ENCODE data around the gene FAM180A.

FAM180A gene

DNA sequence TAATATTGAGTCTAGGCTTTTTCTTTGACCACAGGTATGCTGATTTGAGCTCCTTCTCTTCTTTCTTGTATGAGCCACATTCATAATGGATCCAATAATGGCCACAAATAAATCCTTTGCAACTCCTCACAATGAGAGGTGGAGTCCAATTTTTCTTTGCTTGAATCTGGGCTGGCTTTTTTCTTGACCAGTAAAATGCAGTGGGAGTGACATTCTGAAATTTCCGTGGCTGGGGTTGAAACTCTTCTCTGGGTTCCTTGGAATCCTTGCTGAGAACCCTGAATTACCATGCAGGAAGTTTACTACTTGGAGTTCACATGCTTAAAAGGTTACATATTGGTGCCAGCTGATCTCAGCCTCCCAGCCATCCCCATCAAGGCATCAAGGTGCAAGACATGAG is 22.4 kb upstream of the FAM180A start:
- no peak for DNase-seq (ENCODE audit: low spot score)

DNA sequence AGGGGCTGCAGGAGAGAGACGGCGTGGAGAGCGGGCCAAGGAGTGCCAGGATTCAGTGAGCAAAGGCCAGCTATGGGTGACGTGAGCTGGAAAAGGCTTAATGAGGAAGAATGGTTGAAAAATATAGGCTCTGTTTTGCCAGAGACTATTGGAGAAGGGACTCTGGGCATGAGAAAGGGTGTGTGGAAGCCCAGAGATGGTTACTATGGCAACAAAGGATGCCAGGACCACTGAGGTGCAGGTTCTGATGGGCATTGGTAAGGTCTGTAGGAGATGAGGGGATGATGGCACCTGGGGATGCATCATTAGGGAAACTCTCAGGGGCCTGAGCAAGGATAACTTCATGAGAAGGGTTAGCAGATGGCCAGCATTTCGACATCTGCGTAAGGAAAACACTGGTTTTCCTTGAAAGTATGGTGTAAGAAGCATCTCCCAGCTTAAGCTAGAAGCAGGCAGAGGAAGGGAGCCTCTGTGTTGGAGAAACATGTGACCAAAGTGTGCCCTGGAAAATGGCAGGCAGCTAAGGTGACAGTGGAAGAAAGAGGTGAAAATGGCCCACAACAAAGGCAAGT is 21.6 kb upstream of the FAM180A start:
- no peak for DNase-seq (ENCODE audit: low spot score)

DNA sequence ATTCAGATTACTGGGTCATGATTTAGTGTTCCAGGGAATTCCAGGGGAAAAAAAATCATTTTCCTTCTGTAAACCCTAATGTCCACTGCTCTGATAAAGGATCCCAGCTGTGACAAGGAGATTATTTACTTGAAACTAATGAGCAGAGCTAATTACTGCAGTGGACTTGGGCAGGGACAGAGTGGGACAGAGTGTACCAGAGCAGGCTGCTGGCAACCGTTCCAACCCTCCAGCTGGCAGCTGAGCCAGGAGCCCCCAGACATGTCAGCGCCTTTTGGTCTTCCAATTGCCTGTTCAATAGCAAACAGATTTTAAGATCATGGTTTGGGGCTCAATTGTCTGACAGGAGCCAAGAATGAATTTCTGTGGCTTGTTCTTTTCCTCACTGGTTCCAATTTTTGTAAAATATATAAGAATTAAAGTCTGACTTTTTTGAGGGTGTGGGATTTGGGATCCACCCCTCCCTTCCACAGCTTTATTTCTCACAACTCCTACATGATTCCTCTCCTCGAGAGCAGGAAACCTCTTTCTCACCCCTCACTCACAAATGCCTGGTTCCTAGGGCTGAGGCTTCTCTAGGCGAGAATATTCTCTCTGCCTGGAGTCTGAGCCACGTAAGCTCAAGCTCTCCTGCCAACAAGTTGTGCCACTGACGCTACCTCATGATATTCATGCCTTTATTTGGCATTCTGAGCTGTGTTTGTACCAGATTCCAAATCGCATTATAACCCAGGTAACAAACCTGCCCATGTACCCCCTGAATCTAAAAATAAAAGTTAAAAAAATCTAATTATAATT is 20.6 kb upstream of the FAM180A start:
- no peak for DNase-seq (ENCODE audit: low spot score)

GRCh38 chr7:135768467-135768866 is 19.9 kb upstream of the FAM180A start:
- no peak for DNase-seq (ENCODE audit: low spot score)

GRCh38 chr7:135768064-135768463 is 19.5 kb upstream of the FAM180A start:
- DNase-seq (ENCODE audit: low spot score): no peak

- DNase-seq (ENCODE audit: low spot score): no peak
Observed at GRCh38 chr7:135763261-135763660, 14.6 kb upstream of the FAM180A start.

DNA sequence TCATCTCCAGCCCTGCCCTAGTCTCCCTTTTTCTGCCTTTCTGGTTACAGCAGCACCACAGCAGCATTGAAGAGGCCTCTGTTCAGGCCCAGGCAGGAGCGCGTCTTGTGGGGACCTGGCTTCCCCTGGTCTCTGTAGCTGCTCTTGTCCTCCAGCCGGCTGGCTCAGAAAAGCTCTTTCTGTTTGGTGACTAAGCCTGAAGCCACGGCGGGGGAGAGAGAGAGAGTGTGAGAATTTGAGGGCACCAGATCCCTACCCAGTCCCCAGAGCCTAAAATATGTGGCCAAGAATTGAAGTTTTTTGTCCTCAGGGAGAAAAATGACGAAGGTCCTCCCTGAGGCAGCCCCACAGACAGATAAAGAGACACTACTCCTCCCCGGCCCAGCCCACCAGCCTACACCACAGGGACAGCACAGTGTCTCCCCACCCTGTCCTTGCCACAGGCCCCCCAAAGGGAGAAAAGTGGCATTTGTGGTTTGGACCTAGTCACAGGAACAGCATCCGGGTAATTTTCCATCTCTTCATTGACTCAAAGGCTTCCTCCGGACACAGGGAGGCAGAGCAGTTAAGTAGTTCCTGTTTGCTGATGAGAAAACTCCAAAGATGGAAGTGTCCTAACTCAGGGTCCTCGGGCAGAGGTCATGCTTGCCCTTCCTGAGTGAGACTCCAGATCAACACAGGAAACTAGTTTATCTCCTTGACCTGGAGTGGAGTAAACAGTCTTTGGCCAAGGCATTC is 13.3 kb upstream of the FAM180A start:
- no peak for DNase-seq (ENCODE audit: low spot score)

DNA sequence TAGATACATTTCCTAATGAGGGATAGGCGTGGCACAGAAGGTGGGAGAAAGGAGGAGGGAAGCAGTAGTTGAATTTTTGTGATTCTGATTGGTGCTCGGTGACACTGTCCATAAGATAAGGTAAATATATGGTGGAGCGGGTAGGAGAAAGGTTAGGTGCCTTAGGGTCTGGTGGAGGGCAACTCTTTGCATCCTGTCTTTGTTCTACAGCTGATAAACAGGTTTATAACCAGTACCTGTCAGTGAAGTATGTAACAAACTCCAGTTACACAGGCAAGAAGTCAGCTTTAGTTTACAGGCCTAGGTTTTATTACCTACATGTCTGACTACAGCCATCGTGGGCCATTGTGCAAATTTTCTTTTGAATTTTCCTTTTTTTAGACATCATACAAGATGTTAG is 10.9 kb upstream of the FAM180A start:
- DNase-seq (ENCODE audit: low spot score): no peak

DNA sequence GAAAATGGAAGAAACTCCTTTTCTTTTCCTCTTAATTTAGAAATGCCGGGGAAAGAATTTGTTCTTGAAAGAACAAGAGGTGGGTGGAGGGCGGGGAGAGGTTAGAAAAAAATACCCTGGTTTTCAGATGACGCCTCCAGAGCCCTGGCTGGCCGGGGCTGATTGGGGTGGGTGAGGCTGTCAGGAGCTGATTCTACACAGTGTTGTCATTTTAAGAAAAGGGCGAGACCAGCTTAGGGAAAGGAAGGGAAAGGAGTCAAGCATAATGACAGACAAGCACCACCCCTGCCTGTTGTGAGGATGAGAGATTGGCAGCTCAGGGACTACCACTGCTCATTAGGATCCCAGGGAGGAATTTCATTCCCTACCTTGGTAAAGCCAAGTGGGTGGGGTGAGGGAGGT is 9.9 kb upstream of the FAM180A start:
- DNase-seq (ENCODE audit: low spot score): no peak

DNA sequence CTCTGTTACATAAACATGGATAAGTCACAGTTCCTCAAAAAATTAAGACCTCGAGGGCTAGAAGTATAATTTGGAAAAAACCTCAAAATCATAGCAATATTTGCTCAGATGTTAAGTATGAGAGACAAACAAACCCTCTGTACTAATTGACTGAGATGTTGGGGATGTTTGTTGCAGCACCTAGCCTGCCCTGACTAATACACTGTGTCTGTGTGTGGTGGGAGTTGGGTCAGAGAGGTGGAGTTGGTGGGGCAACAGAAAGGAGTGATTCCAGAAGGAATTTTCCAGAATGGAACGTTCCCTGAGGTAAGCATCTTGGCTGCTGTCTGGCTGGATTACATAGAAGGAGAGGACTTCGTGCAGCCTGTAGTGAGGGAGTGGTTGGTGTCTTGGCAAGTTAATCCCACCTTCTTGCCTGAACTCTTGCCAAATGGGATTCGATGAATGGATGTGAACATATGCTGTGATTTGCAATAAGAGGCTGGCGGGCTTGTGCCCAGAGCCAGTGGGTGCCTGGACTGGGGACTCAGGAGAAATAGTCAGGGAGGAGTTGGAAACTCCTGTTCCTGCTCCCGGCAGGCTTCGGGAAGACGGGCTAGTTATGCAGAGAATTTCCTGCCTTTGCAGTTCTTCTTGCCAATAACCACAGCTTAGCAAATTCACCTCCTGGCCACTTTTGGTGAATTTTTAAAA is 9.3 kb upstream of the FAM180A start:
- DNase-seq (ENCODE audit: low spot score): no peak

DNA sequence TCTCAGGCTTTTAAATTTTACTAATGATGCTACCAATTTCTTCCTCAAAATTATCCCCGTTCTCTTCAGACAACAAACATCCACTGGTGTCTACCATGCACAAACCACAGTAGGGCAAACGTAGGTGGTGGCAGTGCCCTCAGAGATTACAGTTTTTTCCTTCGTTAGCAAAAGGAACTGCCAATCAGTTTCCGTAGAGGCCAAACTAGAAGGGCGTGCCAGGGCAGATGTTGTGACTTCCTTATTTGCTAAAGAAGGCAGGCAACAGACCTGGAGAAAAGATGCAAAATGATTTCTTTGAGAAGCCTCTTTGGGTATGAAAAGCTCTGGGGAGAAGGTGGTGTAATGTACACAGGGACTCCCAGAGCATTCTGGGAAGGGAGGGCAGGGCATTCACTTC is 7.6 kb upstream of the FAM180A start:
- DNase-seq (ENCODE audit: low spot score): no peak

- DNase-seq (ENCODE audit: low spot score): no peak
Observed at GRCh38 chr7:135755351-135755753, 6.7 kb upstream of the FAM180A start.

DNA sequence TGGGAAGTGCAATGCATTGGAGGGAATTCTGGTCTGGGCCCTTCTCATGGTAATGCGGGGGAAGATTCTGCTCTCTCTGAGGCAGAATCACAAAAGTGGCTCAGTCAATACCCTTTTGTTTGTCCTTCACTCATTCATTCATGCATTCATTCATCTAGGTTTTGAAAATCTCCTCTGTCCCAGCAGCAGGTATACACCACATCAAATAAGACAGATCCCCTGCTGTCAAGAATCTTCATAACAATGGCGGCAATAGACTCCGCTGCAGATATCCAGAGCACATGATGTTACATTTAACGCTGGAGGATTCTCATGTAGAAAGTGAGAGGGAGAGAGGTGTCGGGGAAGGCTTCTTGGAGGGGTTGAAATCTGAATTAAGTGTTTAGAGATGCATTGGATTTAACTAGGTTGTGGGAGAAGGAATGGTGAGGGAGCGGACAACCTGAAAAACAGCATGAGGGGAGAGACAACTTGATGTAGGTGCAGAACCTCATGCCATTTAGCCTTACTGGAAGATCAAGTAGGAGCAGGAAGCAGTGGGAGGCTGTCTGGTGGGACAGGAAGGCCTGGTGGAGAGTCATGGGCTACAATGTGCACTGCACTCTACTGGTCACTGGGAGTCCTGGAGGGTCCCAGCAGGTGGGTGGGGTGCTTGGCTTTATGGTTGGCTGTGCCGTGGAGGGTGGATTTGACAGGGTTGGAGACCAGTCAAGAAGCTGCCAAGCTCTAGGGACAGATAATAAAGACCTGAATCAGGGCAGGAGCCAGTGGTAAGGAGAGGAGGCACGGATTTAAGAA is 5.2 kb upstream of the FAM180A start:
- no peak for DNase-seq (ENCODE audit: low spot score)

- DNase-seq (ENCODE audit: low spot score): no peak
Observed at GRCh38 chr7:135747366-135747765, 1.2 kb downstream of the FAM180A start.

- peak; percentile 48 for DNase-seq (ENCODE audit: low spot score)
Observed at GRCh38 chr7:135745703-135746312, 2.8 kb downstream of the FAM180A start.

DNA sequence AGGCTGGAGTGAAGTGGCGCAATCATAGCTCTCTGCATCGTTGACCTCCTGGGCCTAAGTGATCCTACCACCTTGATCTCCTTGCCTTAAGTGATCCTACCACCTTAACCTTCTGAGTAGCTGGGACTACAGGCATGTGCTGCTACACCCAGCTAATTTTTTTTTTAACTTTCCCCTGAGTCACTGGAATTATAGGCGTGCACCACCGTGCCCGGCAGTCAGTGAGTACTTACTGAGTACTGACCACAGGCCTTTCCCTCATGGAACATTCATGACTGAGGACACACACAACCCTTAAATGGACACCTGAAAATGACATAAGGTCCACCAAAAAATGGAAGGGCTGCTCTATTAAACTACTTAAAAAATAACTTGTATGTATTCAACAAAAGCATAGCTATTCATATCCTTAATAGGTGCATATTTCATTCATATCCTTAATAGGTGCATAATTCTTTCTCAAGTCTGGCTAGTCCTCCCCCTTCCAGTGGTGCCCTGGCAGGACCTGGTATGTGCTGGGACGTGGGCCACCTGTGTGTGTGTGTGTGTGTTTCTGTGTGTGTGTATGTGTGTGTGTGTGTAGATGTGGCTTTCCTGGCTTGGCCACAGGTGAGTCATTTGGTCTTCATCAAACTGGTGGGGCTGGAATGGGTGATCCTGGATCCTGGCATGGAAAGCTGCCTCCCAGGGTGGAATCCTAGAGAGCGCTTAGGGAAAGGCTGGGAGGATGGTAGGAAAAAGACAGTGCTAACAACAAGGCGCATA is 3.5 kb downstream of the FAM180A start:
- peak; percentile 70 for DNase-seq (ENCODE audit: low spot score)

- no peak for DNase-seq (ENCODE audit: low spot score)
Observed at GRCh38 chr7:135743907-135744731, 4.5 kb downstream of the FAM180A start.

DNA sequence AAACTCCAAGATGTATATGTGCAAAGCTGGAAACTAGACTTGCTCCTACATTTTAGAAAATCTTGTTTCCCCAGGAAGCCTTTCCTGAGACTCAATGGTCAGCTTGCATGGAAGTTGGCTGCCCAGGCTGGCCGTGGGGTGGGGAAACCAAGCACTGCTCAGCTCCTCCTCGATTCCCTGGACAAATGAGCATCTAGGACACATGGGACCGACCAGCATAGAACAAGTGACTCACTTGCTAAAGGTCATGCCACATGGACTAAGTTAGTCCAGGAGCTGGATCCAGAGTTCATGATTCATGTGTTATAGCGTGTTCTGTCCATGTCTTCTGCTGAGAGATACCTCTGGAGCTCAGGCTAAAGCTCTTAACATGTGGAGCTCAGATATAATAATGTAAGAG is 6.2 kb downstream of the FAM180A start:
- DNase-seq (ENCODE audit: low spot score): no peak

GRCh38 chr7:135741905-135742304 is 6.7 kb downstream of the FAM180A start:
- DNase-seq (ENCODE audit: low spot score): no peak

DNA sequence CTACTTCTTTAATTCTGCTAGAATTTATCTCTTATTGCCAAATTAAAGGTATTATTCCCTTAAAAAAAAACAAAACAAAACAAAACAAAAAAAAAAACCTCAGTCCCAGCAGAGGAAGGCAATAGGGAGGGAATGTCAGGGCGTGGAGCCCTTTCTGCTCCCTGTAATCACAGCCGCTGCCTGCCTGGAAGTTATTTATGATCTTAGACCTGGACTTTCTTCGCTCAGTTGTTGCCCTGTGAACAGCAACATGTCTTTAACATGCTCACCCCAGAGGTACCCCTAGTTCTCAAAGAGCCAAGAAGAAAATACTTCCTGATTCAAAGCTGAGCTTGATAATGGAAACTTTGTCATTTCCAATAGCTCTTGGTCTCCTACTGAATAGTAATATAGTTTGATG is 7.7 kb downstream of the FAM180A start:
- no peak for DNase-seq (ENCODE audit: low spot score)
